A673 (cell line): Measurements from ENCODE around the gene CDC42EP5.
A peak's percentile ranks its signal among the peaks of the same experiment; 100 is the strongest.

Experiments used
- CTCF ChIP-seq: fragments of 300-800, 200-600 bp; sonication (generic); conservative IDR thresholded peaks from 2 replicates; pipeline ENCODE4 v1.5.1; 2017; ENCODE audit warnings: low read depth, mild to moderate bottlenecking, antibody characterized with exemption, low read length, moderate library complexity, mixed read lengths
- EZH2 ChIP-seq: fragments of 200-600 bp; sonication (generic); IDR thresholded peaks from 2 replicates; pipeline ENCODE4 v1.6.1; 2017; ENCODE audit warnings: borderline replicate concordance, low read depth, mild to moderate bottlenecking, mixed read lengths, antibody characterized with exemption, low read length; ENCODE audit not compliant: poor library complexity, severe bottlenecking

GRCh38 chr19:54478677-54479266, 5.7 kb upstream of the CDC42EP5 start:
- TF ChIP-seq CTCF (peak; percentile 70), EZH2 (no peak)
